UCSD-AML1 (cell line): ENCODE data around the gene SLC25A22.
A peak's percentile ranks its signal among the peaks of the same experiment; 100 is the strongest.

Experiments
- DNase-seq: peaks from one replicate; lab custom pipeline; 2025; ENCODE audit not compliant: unreplicated experiment; lab: John Stamatoyannopoulos, UW

Gene SLC25A22

GRCh38 chr11:761526-762108 is 36.5 kb downstream of the SLC25A22 start:
- DNase-seq, result no peak

GRCh38 chr11:760236-760635 is 37.8 kb downstream of the SLC25A22 start:
- DNase-seq, result no peak

DNA sequence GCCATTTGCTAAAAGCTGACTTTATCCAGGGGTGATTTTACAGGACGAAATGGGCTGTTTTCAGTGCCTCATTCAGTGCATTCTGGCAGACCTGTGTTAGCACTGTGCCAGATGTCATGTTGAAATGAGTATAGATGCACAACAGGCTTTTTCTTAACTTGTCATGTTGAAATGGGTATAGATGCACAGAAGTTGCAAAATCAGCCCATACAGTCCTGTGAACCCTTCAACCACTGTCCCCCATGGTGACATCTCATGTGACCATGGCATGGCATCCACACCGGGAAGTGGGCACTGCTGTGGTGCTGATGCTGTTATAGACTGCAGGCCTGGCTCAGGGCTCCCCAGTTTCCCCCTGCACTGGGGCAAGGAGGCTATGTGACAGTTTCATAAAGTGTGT is 48.4 kb downstream of the SLC25A22 start:
- no peak for DNase-seq

- no peak for DNase-seq
These were observed 50.1 kb downstream of the SLC25A22 start for GRCh38 chr11:748007-748359.

GRCh38 chr11:747158-748006 is 50.7 kb downstream of the SLC25A22 start, which contains the start of gene TALDO1:
Gene TALDO1, plus strand, starts transcription at chr11:747464. Its CDS starts 18 bp downstream, at chr11:747482.
- DNase-seq, result peak; percentile 93

DNA sequence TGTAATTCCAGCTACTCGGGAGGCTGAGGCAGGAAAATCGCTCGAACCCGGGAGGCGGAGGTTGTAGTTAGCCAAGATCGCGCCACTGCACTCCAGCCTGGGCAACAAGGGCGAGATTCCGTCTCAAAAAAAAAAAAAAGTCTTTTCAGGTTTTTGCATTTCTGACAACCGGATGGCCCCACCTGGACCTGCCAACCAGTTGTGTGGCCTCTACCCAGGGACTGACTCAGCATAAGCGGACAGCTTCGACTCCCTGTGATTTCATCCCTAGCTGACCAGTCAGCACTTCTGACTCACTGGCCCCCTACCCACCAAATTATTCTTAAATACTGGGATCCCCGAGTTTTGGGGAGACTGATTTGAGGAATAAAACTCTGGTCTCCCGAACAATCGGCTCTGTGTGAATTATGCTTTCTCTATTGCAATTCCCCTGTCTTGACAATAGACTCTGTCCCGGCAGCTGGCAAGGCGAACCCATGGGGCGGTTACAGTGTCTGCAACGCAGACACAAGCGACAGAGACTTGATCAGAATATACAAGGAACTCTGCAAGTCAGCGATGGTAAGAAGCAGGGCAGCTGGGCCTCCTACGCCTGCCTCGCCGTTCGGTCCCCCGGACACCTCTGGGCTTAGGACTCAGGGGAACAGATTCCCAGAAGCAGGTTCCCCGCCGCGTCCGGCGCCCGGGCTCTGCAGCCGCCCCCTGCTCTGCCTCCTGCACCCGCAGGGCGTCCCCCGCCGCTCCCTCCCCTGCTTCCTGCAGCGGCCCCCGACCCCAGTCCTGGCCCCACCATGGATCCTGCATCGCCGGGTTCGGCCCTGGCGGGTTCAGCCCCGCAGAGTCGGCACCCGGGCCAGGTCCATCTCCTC is 51.6 kb downstream of the SLC25A22 start:
- no peak for DNase-seq

DNA sequence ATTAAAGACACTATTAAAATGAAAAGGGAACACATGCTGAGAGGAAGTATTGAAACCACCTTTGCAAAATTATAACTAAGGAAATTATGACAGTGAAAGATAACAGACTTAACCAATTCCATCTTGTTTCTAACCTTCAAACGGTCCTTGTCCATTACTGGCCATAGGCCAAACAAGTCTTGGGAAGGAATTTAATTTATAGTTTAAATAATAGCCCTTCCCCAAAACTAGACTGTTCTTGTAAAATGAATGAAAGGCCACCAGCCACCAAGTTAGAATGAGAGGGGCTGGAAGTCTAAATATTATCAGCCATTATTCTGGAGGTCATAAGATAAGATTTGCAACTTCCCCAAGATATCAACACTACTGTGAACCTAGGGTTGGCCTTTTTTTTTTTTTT is 52.7 kb downstream of the SLC25A22 start:
- DNase-seq, result no peak

DNA sequence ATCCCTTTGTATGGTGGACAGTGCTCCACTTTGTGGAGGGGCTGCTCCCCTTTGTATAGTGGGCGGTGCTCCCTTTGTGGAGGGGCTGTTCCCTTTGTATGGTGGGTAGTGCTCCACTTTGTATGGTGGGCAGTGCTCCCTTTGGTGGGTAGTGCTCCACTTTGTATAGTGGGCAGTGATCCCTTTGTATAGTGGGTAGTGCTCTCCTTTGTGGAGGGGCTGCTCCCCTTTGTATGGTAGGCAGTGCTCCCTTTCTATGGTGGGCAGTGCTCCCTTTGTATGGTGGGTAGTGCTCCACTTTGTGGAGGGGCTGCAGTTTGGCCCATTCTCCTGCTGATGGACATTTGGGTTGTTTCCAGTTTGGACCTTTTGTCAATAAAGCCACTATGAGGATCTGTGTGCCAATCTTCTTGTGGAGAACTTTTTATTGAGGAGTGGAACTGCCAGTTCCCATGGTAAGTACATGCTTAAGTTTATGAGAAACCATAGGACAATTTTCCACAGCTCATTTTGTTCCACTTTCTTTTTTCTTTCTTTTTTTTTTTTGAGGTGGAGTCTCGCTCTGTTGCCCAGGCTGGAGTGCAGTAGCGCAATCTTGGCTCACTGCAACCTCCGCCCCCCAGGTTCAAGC is 55.4 kb downstream of the SLC25A22 start:
- DNase-seq, result no peak

DNA sequence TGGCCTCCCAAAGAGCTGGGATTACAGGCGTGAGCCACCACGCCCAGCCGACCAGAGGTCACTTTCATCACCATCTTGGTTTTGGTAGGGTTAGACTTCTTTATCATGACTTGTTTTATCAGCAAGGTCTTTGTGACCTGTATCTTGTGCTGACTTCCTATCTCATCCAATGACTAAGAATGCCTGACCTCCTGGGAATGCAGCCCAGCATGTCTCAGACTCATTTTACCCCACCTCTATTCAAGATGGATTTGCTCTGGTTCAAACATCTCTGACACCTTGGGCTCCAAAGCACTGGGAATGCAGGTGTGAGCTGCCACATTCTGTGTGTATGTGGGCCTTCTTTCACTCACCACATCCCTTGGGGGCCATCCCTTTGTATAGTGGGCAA is 55.9 kb downstream of the SLC25A22 start:
- no peak for DNase-seq
